Activated naive CD8-positive, alpha-beta T cell treated with anti-CD3 and anti-CD28 coated beads, Interleukin-2, amount 50 U/mL, for 24 hours (primary cell): ENCODE measurements around the gene GLS.

Source experiments
- ATAC-seq: fragments of 150-1000 bp; cut with Tn5 transposase; one replicate; pipeline ENCODE4 v1.10.0; 2021
- DNase-seq: peaks from one replicate; pipeline ENCODE4 v3.0.0; 2021
- H3K27ac Mint-ChIP-seq: one replicate; pipeline ENCODE4 v1.8.0; 2021; ENCODE audit warnings: mild to moderate bottlenecking, mixed read lengths
- H3K27me3 Mint-ChIP-seq: one replicate; pipeline ENCODE4 v1.8.0; 2021; ENCODE audit warnings: mixed read lengths
- H3K36me3 Mint-ChIP-seq: one replicate; pipeline ENCODE4 v1.8.0; 2021; ENCODE audit warnings: low read depth, mixed read lengths
- H3K4me1 Mint-ChIP-seq: one replicate; pipeline ENCODE4 v1.8.0; 2021; ENCODE audit warnings: mixed read lengths
- H3K4me3 Mint-ChIP-seq: one replicate; pipeline ENCODE4 v1.8.0; 2021; ENCODE audit warnings: mild to moderate bottlenecking, moderate library complexity, mixed read lengths
- H3K9me3 Mint-ChIP-seq: one replicate; pipeline ENCODE4 v1.8.0; 2021; ENCODE audit warnings: mixed read lengths

The GLS gene

GRCh38 chr2:190880378-190881083, at the start of gene GLS:
TSS of gene GLS (plus strand) at chr2:190880821. CDS start at chr2:190881085, 264 bp downstream.
- Mint-ChIP-seq H3K27ac (peak within 1 kb of the TSS; percentile 98), H3K4me3 (peak within 1 kb of the TSS; percentile 93), H3K27me3 (peaks cover 4% of the 10 kb centered on the region), H3K4me1 (peaks cover 59% of the 10 kb centered on the region), H3K9me3 (no peaks in the 10 kb centered on the region), H3K36me3 (peaks cover 37% of the 10 kb centered on the region)
- peak; percentile 82 for ATAC-seq
- DNase-seq: peak; percentile 95

GRCh38 chr2:190831941-190832340, 48.7 kb upstream of the GLS start:
- H3K36me3 Mint-ChIP-seq: no peaks in the 10 kb centered on the region
- no peak for DNase-seq
- H3K27me3 Mint-ChIP-seq: peaks cover 2% of the 10 kb centered on the region
- no peak overlapping the region for H3K27ac Mint-ChIP-seq
- no peaks in the 10 kb centered on the region for H3K9me3 Mint-ChIP-seq
- peaks cover 3% of the 10 kb centered on the region for H3K4me1 Mint-ChIP-seq
- no peak for ATAC-seq
- H3K4me3 Mint-ChIP-seq: no peak overlapping the region

- no peak for ATAC-seq
- Mint-ChIP-seq H3K9me3 (no peaks in the 10 kb centered on the region), H3K36me3 (no peaks in the 10 kb centered on the region), H3K27me3 (peaks cover 2% of the 10 kb centered on the region), H3K4me1 (peaks cover 20% of the 10 kb centered on the region), H3K4me3 (no peak overlapping the region), H3K27ac (no peak overlapping the region)
- no peak for DNase-seq
These were observed 45.8 kb upstream of the GLS start for GRCh38 chr2:190834890-190835208.

GRCh38 chr2:190835303-190835930, 45.2 kb upstream of the GLS start:
- DNase-seq (no peak), ATAC-seq (no peak)
- H3K4me3 Mint-ChIP-seq: no peak overlapping the region
- H3K27me3 Mint-ChIP-seq: peaks cover 2% of the 10 kb centered on the region
- no peaks in the 10 kb centered on the region for H3K36me3 Mint-ChIP-seq
- peaks cover 24% of the 10 kb centered on the region for H3K4me1 Mint-ChIP-seq
- H3K9me3 Mint-ChIP-seq: no peaks in the 10 kb centered on the region
- no peak overlapping the region for H3K27ac Mint-ChIP-seq

- no peak overlapping the region for H3K4me3 Mint-ChIP-seq
- H3K4me1 Mint-ChIP-seq: peaks cover 35% of the 10 kb centered on the region
- H3K9me3 Mint-ChIP-seq: peaks cover 5% of the 10 kb centered on the region
- no peak overlapping the region for H3K27ac Mint-ChIP-seq
- ATAC-seq: no peak
- peaks cover 2% of the 10 kb centered on the region for H3K27me3 Mint-ChIP-seq
- H3K36me3 Mint-ChIP-seq: peaks cover 4% of the 10 kb centered on the region
- no peak for DNase-seq
These were observed 43.9 kb upstream of the GLS start for GRCh38 chr2:190836767-190837166.

GRCh38 chr2:190837420-190837819, 43.2 kb upstream of the GLS start:
- peaks cover 2% of the 10 kb centered on the region for H3K27me3 Mint-ChIP-seq
- H3K36me3 Mint-ChIP-seq: peaks cover 6% of the 10 kb centered on the region
- peaks cover 5% of the 10 kb centered on the region for H3K9me3 Mint-ChIP-seq
- DNase-seq: no peak
- no peak for ATAC-seq
- H3K4me1 Mint-ChIP-seq: peaks cover 42% of the 10 kb centered on the region
- H3K4me3 Mint-ChIP-seq: no peak overlapping the region
- no peak overlapping the region for H3K27ac Mint-ChIP-seq

- Mint-ChIP-seq H3K36me3 (peaks cover 6% of the 10 kb centered on the region), H3K27ac (no peak overlapping the region), H3K9me3 (peaks cover 5% of the 10 kb centered on the region), H3K27me3 (peaks cover 2% of the 10 kb centered on the region), H3K4me1 (peaks cover 47% of the 10 kb centered on the region), H3K4me3 (no peak overlapping the region)
- no peak for DNase-seq
- no peak for ATAC-seq
These were observed 42.7 kb upstream of the GLS start for GRCh38 chr2:190837952-190838361.

GRCh38 chr2:190838492-190838910, 42.1 kb upstream of the GLS start:
- H3K9me3 Mint-ChIP-seq: peaks cover 5% of the 10 kb centered on the region
- peaks cover 49% of the 10 kb centered on the region for H3K4me1 Mint-ChIP-seq
- H3K4me3 Mint-ChIP-seq: no peak overlapping the region
- H3K27me3 Mint-ChIP-seq: peaks cover 2% of the 10 kb centered on the region
- ATAC-seq (peak; percentile 88), DNase-seq (peak; percentile 47)
- H3K27ac Mint-ChIP-seq: peak overlapping the region; percentile 25
- H3K36me3 Mint-ChIP-seq: peaks cover 6% of the 10 kb centered on the region

GRCh38 chr2:190840569-190841172, 40.0 kb upstream of the GLS start:
- H3K4me1 Mint-ChIP-seq: peaks cover 49% of the 10 kb centered on the region
- H3K9me3 Mint-ChIP-seq: peaks cover 5% of the 10 kb centered on the region
- H3K27me3 Mint-ChIP-seq: no peaks in the 10 kb centered on the region
- no peak overlapping the region for H3K4me3 Mint-ChIP-seq
- no peak for ATAC-seq
- DNase-seq: no peak
- no peak overlapping the region for H3K27ac Mint-ChIP-seq
- peaks cover 6% of the 10 kb centered on the region for H3K36me3 Mint-ChIP-seq

- Mint-ChIP-seq H3K4me1 (peaks cover 49% of the 10 kb centered on the region), H3K27ac (peak overlapping the region; percentile 43)
- no peak for DNase-seq
These were observed 38.7 kb upstream of the GLS start for GRCh38 chr2:190841707-190842505.

GRCh38 chr2:190842606-190843104, 38.0 kb upstream of the GLS start:
- H3K4me3 Mint-ChIP-seq: no peak overlapping the region
- no peaks in the 10 kb centered on the region for H3K27me3 Mint-ChIP-seq
- peaks cover 45% of the 10 kb centered on the region for H3K4me1 Mint-ChIP-seq
- ATAC-seq (no peak), DNase-seq (no peak)
- H3K27ac Mint-ChIP-seq: peak overlapping the region; percentile 43
- peaks cover 5% of the 10 kb centered on the region for H3K9me3 Mint-ChIP-seq
- peaks cover 6% of the 10 kb centered on the region for H3K36me3 Mint-ChIP-seq

More at GRCh38 chr2:190841707-190842505, 38.7 kb upstream of the GLS start:
- no peaks in the 10 kb centered on the region for H3K27me3 Mint-ChIP-seq
- H3K36me3 Mint-ChIP-seq: peaks cover 6% of the 10 kb centered on the region
- no peak overlapping the region for H3K4me3 Mint-ChIP-seq
- peaks cover 5% of the 10 kb centered on the region for H3K9me3 Mint-ChIP-seq
- peak; percentile 13 for ATAC-seq

GRCh38 chr2:190843890-190844699, 36.5 kb upstream of the GLS start:
- peaks cover 6% of the 10 kb centered on the region for H3K36me3 Mint-ChIP-seq
- peak; percentile 92 for ATAC-seq
- no peaks in the 10 kb centered on the region for H3K27me3 Mint-ChIP-seq
- no peak overlapping the region for H3K27ac Mint-ChIP-seq
- H3K9me3 Mint-ChIP-seq: peaks cover 5% of the 10 kb centered on the region
- H3K4me3 Mint-ChIP-seq: peak overlapping the region; percentile 52
- DNase-seq: peak; percentile 44
- H3K4me1 Mint-ChIP-seq: peaks cover 38% of the 10 kb centered on the region

GRCh38 chr2:190844700-190845401, 35.8 kb upstream of the GLS start:
- Mint-ChIP-seq H3K9me3 (peaks cover 5% of the 10 kb centered on the region), H3K36me3 (peaks cover 6% of the 10 kb centered on the region), H3K4me1 (peaks cover 37% of the 10 kb centered on the region), H3K27me3 (no peaks in the 10 kb centered on the region), H3K4me3 (peak overlapping the region; percentile 52), H3K27ac (no peak overlapping the region)
- ATAC-seq (no peak), DNase-seq (no peak)
